GM12872 (cell line): ENCODE data around the gene HSH2D.

Source experiments
- TF ChIP-seq, protein P1 (sequence below): IDR thresholded peaks from 3 replicates; pipeline ENCODE4 v1.5.1; 2011; ENCODE audit warnings: low read depth, mild to moderate bottlenecking, low read length, moderate library complexity; ENCODE audit not compliant: insufficient read depth

Gene HSH2D

DNA sequence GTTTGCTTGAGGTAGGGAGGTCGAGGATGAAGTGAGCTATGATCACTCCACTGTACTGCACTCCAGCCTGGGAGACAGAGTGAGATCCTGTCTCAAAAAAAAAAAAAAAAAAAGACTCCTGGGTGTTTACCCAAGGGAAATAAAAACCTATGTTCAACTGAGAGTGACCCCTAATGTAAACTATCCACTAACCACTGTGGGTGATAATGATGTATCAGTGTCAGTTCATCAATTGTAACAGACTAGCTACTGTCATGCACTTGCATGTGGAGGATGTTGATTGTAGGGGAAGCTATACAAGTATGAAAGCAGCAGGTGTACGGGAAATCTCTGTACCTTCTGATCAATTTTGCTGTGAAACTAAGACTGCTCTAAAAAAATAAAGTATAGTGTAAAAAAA lies 32.5 kb downstream of the HSH2D start:
- TF ChIP-seq, protein P1, sequence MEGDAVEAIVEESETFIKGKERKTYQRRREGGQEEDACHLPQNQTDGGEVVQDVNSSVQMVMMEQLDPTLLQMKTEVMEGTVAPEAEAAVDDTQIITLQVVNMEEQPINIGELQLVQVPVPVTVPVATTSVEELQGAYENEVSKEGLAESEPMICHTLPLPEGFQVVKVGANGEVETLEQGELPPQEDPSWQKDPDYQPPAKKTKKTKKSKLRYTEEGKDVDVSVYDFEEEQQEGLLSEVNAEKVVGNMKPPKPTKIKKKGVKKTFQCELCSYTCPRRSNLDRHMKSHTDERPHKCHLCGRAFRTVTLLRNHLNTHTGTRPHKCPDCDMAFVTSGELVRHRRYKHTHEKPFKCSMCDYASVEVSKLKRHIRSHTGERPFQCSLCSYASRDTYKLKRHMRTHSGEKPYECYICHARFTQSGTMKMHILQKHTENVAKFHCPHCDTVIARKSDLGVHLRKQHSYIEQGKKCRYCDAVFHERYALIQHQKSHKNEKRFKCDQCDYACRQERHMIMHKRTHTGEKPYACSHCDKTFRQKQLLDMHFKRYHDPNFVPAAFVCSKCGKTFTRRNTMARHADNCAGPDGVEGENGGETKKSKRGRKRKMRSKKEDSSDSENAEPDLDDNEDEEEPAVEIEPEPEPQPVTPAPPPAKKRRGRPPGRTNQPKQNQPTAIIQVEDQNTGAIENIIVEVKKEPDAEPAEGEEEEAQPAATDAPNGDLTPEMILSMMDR, result no peak

DNA sequence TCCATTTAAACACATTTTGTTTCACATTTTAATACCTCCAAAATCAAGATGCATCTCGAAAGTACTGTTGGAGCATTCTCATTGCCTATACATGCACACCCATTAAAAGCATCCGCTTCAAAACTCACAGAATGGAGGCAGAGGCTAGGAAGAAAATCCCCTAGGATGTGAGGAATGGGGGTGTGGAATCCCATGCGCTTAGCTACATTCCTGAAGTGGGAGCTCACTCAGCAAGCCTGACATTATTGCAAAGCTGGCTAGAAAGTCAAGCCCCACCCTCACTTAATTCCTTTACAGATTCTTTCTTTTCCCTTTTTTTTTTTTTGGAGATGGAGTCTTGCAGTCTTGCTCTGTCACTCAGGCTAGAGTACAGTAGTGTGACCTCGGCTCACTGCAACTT lies 37.1 kb downstream of the HSH2D start:
- TF ChIP-seq, protein P1, result no peak

DNA sequence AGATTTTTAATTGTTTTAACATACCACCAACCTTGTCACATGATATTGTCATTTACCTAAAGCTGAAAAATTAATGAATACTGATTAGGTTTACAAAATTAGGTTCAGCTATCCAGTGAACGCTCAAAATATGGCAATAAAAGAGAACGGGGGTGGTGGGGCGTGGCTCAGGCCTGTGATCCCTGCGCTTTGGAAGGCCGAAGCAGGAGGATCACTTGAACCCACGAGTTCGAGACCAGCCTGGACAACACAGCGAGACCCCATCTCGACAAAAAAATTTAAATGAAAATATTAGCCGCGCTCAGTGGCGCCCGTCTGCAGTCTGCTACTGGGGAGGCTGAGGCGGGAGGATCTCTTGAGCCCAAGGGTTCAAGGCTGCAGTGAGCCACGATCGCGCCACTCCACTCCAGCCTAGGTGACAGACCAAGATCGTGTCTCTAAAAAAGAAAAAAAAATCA lies 41.2 kb downstream of the HSH2D start:
- TF ChIP-seq, protein P1, result no peak

DNA sequence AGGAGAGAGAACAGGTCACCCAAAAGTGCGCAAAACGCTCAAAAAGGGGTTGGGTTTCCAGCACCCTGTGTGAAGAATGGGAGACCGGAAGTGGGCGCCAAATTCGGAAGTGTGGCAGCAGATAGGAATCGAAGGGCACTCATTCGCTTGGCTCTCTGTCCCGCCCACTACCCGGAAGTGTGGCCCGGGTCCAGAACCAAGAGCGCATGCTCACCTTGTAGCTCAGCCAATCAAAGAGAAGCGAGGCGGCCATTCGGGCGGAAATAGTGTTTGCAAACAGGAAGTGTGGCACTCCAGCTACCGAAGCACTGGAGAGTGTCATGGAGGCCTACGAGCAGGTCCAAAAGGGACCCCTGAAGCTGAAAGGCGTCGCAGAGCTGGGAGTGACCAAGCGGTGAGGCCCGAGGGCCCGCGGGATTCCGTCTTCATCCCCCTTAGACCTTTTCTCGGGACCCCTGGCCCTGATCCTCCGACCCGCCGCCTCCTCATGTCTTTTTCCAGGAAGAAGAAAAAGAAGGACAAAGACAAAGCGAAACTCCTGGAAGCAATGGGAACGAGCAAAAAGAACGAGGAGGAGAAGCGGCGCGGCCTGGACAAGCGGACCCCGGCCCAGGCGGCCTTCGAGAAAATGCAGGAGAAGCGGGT lies 41.8 kb downstream of the HSH2D start, which contains the start of gene FAM32A:
Gene FAM32A (plus strand): TSS at position 288 of the 645 bp plus-strand sequence. CDS start 33 bp downstream, at position 321.
- TF ChIP-seq, protein P1, result no peak

DNA sequence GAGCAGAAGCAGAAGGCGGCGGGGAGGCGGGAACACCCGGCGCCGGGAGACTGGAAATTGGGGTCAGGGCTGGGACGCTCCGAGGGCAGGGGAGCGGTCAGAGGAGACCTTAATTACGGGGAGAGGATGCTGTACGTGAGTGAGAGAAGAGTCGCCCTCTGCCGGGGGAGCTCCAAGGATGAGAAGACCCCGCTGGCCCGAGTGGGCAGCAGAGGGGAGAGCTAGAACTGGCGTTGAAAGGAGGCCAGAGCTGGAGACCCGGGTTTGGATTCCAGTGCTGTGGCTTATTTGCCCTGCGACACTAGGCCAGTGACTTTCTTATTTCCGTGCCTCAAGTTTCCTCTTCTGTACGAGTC lies 42.3 kb downstream of the HSH2D start:
- TF ChIP-seq, protein P1, result peak; percentile 60

DNA sequence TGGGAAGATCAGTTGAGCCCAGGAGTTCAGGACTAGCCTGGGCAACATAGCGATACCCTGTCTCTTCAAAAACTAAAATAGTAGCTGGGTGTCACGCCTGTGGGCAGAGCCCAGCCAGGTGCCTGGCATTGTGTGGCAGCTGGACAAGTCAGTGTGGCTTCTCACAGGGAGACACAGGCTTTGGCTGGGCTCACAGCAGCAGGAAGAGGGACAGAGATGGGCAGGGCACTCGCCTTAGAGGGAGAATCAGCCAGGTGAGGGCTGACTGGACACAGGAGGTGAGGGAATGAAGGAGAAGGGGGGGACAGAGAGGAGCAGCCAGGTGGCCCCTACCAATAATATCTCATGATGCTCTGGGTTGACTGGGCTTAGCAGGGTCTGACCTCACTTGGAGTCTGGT lies 45.0 kb downstream of the HSH2D start:
- TF ChIP-seq, protein P1, result no peak

DNA sequence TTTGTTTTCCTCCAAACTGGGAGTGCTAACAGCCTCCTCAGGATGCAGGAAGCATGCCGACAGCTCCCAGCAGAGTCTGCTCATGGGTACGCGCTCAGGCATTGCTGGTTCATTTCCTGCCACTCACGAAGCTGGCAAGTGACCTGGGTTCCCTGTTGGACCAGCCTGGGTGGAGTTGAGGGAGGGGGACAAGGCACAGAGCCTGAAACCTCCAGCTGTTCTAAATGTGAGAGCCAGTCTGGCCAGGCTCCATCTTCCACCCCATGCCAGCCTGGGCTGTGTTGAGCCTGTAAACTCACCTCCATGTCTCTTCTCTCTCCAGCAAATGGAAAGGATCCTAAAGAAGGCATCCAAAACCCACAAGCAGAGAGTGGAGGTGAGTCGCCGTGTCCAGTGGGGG lies 46.7 kb downstream of the HSH2D start:
- TF ChIP-seq, protein P1, result no peak
